ENCODE results near the gene SH3GL3. TPM values are rescaled to one million over a fixed set of nuclear protein-coding genes. Genes with fewer than 3 reads are reported as not detected.

SH3GL3 gene
- total and polyA plus RNA-seq, 2 of the 8 experiments (the other 6 are each of a cell fraction or from before 2014, with no cell fraction given): 14.1 to 19.1 TPM

- TF ChIP-seq SRF (IDR thresholded peaks at IDR 0.05; ENCODE audit: low read depth, low read length) (no peak), SP4 (IDR thresholded peaks at IDR 0.05; ENCODE audit: low read length) (no peak), SIN3A (conservative IDR thresholded peaks at IDR 0.05 in 1 of 2, IDR thresholded peaks at IDR 0.05 in 1 of 2; ENCODE audit: low read depth in 1 of 2, low read length in 2 of 2) (no peak), SUZ12 (IDR thresholded peaks at IDR 0.05; ENCODE audit: low read length) (no peak), POU5F1 (IDR thresholded peaks at IDR 0.05; ENCODE audit: low read depth, low read length) (no peak), YY1 (IDR thresholded peaks at IDR 0.05; ENCODE audit: low read depth, low read length) (no peak)
These were observed 122.2 kb downstream of the SH3GL3 start (continued) for GRCh38 chr15:83569341-83569740.

All from H1 (cell line).